H1 (cell line): ENCODE measurements around the gene APOBEC3G. TPM values are rescaled to one million over a fixed set of nuclear protein-coding genes. Genes with fewer than 3 reads are reported as not detected.

ENCODE experiments used
- CTCF ChIA-PET: fragments of 300-600 bp; sonication (Branson Sonifier 250); formaldehyde crosslinking; loops from one replicate; lab custom pipeline; 2021; ENCODE audit not compliant: partially characterized antibody; lab: Charles Lee
- POLR2A ChIA-PET: fragments of 300-600 bp; sonication (Branson Sonifier 250); formaldehyde crosslinking; loops from one replicate; lab custom pipeline; 2021; ENCODE audit warnings: inconsistent platforms; ENCODE audit not compliant: partially characterized antibody; lab: Charles Lee
- DNase-seq, 2 experiments: peaks; one replicate each; pipeline versions ENCODE4 v3.0.0 to v3.0.0-alpha.2; 2010 to 2022; ENCODE audit warnings: low spot score in 2 of 2, low read depth in 1 of 2, mixed read lengths in 1 of 2
- FAIRE-seq: peaks from 2 replicates; lab custom pipeline; 2011; peaks lifted over from hg19 to GRCh38; lab: Jason Lieb, UNC
- H2AFZ ChIP-seq: 2 replicates; pipeline ENCODE4 v1.8.1; 2012; ENCODE audit warnings: low read length, inconsistent platforms
- H2AK5ac ChIP-seq: 2 replicates; pipeline ENCODE4 v1.6.1; 2013; ENCODE audit warnings: low read depth, low read length
- H2BK120ac ChIP-seq: replicated peaks from 2 replicates; pipeline ENCODE3; 2013; ENCODE audit warnings: low read depth, low read length, inconsistent platforms
- H2BK12ac ChIP-seq: 2 replicates; pipeline ENCODE4 v1.6.1; 2013; ENCODE audit warnings: low read depth, low read length
- H2BK15ac ChIP-seq: 2 replicates; pipeline ENCODE4 v1.6.1; 2013; ENCODE audit warnings: low read length
- H2BK20ac ChIP-seq: 2 replicates; pipeline ENCODE4 v1.6.1; 2013; ENCODE audit warnings: low read length
- H2BK5ac ChIP-seq: 2 replicates; pipeline ENCODE4 v1.6.1; 2013; ENCODE audit warnings: low read depth, low read length
- H3K14ac ChIP-seq: 2 replicates; pipeline ENCODE4 v1.6.1; 2013; ENCODE audit warnings: inconsistent platforms; ENCODE audit not compliant: insufficient read length
- H3K18ac ChIP-seq: 2 replicates; pipeline ENCODE4 v1.6.1; 2013; ENCODE audit warnings: low read length; ENCODE audit errors: extremely low read depth
- H3K23ac ChIP-seq: 2 replicates; pipeline ENCODE4 v1.6.1; 2013; ENCODE audit warnings: inconsistent platforms; ENCODE audit not compliant: insufficient read length
- H3K23me2 ChIP-seq: 2 replicates; pipeline ENCODE4 v1.6.1; 2013; ENCODE audit warnings: low read depth, low read length
- H3K27ac ChIP-seq: 2 replicates; pipeline ENCODE4 v1.6.1; 2011; ENCODE audit warnings: low read depth, low read length, inconsistent platforms
- H3K27me3 ChIP-seq, 4 experiments: replicated peaks in 1 of 4; 1 replicate in 1 of 4; 2 replicates in 3 of 4; pipeline versions ENCODE4 v1.6.1 to v1.8.1; 2011 to 2013; ENCODE audit warnings: low read length in 3 of 4, mild to moderate bottlenecking in 3 of 4, inconsistent platforms in 2 of 4, mixed read lengths in 2 of 4, moderate library complexity in 1 of 4; ENCODE audit not compliant: control insufficient read depth in 3 of 4, insufficient read depth in 3 of 4; ENCODE audit errors: extremely low read depth in 1 of 4
- H3K36me3 ChIP-seq, 4 experiments: 2 replicates each; pipeline versions ENCODE4 v1.6.1 to v1.8.1; 2011 to 2013; ENCODE audit warnings: mild to moderate bottlenecking in 4 of 4, low read length in 3 of 4, moderate library complexity in 2 of 4, control low read depth in 1 of 4, inconsistent platforms in 1 of 4; ENCODE audit not compliant: insufficient read depth in 4 of 4, control insufficient read depth in 2 of 4
- H3K4ac ChIP-seq: replicated peaks from 2 replicates; pipeline ENCODE3; 2013; ENCODE audit warnings: low read length, low read depth, mixed read lengths, inconsistent platforms; ENCODE audit not compliant: insufficient read length
- H3K4me1 ChIP-seq, 4 experiments: replicated peaks in 1 of 4; 1 replicate in 1 of 4; 2 replicates in 3 of 4; pipeline versions ENCODE4 v1.6.1 to v1.8.1; 2011 to 2013; ENCODE audit warnings: low read length in 3 of 4, inconsistent platforms in 2 of 4, mixed read lengths in 1 of 4; ENCODE audit not compliant: insufficient read depth in 4 of 4, control insufficient read depth in 3 of 4
- H3K4me2 ChIP-seq, 2 experiments: 2 replicates each; pipeline versions ENCODE4 v1.6.1 to v1.8.1; 2011 to 2013; ENCODE audit warnings: low read depth in 2 of 2, low read length in 2 of 2, control low read depth in 1 of 2, inconsistent platforms in 1 of 2, mild to moderate bottlenecking in 1 of 2; ENCODE audit not compliant: insufficient read depth in 1 of 2
- H3K4me3 ChIP-seq, 4 experiments: fragments of 200-600, 300-600 bp in 1 of 4; sonication (generic), shearing (Covaris generic), sonication (Bioruptor Twin) in 1 of 4; 2 replicates each; pipeline versions ENCODE4 v1.5.1 to v1.8.1; 2011 to 2016; ENCODE audit warnings: low read length in 4 of 4, low read depth in 3 of 4, control low read depth in 2 of 4, inconsistent platforms in 2 of 4, mild to moderate bottlenecking in 2 of 4, mixed read lengths in 1 of 4, moderate library complexity in 1 of 4; ENCODE audit not compliant: insufficient read depth in 2 of 4; ENCODE audit errors: extremely low read depth in 1 of 4
- H3K56ac ChIP-seq: replicated peaks from 2 replicates; pipeline ENCODE3; 2013; ENCODE audit warnings: low read depth, mild to moderate bottlenecking, mixed read lengths, low read length, inconsistent platforms; ENCODE audit not compliant: insufficient read length
- H3K79me1 ChIP-seq: 2 replicates; pipeline ENCODE4 v1.6.1; 2013; ENCODE audit warnings: low read depth, low read length, control low read depth
- H3K79me2 ChIP-seq, 2 experiments: 2 replicates each; pipeline versions ENCODE4 v1.6.1 to v1.8.1; 2012 to 2013; ENCODE audit warnings: low read length in 2 of 2, mild to moderate bottlenecking in 2 of 2, inconsistent platforms in 1 of 2; ENCODE audit not compliant: insufficient read depth in 2 of 2, control insufficient read depth in 1 of 2
- H3K9ac ChIP-seq, 4 experiments: replicated peaks in 1 of 4; 1 replicate in 1 of 4; 2 replicates in 3 of 4; pipeline versions ENCODE4 v1.6.1 to v1.8.1; 2011 to 2013; ENCODE audit warnings: low read depth in 3 of 4, low read length in 3 of 4, control low read depth in 2 of 4, mild to moderate bottlenecking in 2 of 4, moderate library complexity in 2 of 4, inconsistent platforms in 1 of 4; ENCODE audit errors: extremely low read depth in 1 of 4
- H3K9me3 ChIP-seq, 2 experiments: 2 replicates each; pipeline versions ENCODE4 v1.6.1 to v1.8.1; 2012 to 2013; ENCODE audit warnings: mild to moderate bottlenecking in 2 of 2, moderate library complexity in 2 of 2, control low read depth in 1 of 2, inconsistent platforms in 1 of 2, low read depth in 1 of 2, low read length in 1 of 2, mixed read lengths in 1 of 2; ENCODE audit not compliant: insufficient read depth in 2 of 2
- H4K20me1 ChIP-seq, 2 experiments: replicated peaks in 1 of 2; 2 replicates each; pipeline versions ENCODE3 to v1.8.1; 2011 to 2013; ENCODE audit warnings: inconsistent platforms in 2 of 2, low read length in 2 of 2, mild to moderate bottlenecking in 1 of 2; ENCODE audit not compliant: insufficient read depth in 2 of 2, control insufficient read depth in 1 of 2
- H4K5ac ChIP-seq: 2 replicates; pipeline ENCODE4 v1.6.1; 2013; ENCODE audit warnings: low read length, low read depth, mixed read lengths, inconsistent platforms; ENCODE audit not compliant: insufficient read length
- H4K8ac ChIP-seq: 2 replicates; pipeline ENCODE4 v1.8.0; 2013; ENCODE audit warnings: mild to moderate bottlenecking, moderate library complexity, low read length, inconsistent platforms; ENCODE audit not compliant: insufficient read depth; ENCODE audit errors: extremely low read depth
- H4K91ac ChIP-seq: replicated peaks from 2 replicates; pipeline ENCODE3; 2013; ENCODE audit warnings: low read length, mixed read lengths, inconsistent platforms; ENCODE audit not compliant: insufficient read length
- BRCA1 ChIP-seq: IDR thresholded peaks from 2 replicates; pipeline ENCODE4 v1.6.1; 2012; ENCODE audit warnings: low read depth, low read length, improper control_type of control experiment
- E2F6 ChIP-seq: IDR thresholded peaks from 2 replicates; pipeline ENCODE4 v1.6.1; 2012; ENCODE audit warnings: inconsistent platforms
- HDAC6 ChIP-seq: IDR thresholded peaks from one replicate; pipeline ENCODE4 v1.7.1; 2012; ENCODE audit warnings: low read depth, mild to moderate bottlenecking, inconsistent platforms, low read length, moderate library complexity
- JUND ChIP-seq: IDR thresholded peaks from 2 replicates; pipeline ENCODE4 v1.6.1; 2011; ENCODE audit warnings: mild to moderate bottlenecking, improper control_type of control experiment, low read length
- KDM1A ChIP-seq: fragments of 200-600, 300-600 bp; sonication (generic); IDR thresholded peaks from 2 replicates; pipeline ENCODE4 v1.7.1; 2016; ENCODE audit warnings: mild to moderate bottlenecking, low read length, borderline replicate concordance
- KDM4A ChIP-seq: IDR thresholded peaks from one replicate; pipeline ENCODE4 v1.7.1; 2012; ENCODE audit warnings: low read depth, mild to moderate bottlenecking, moderate library complexity, low read length, inconsistent platforms; ENCODE audit not compliant: severe bottlenecking
- KDM5A ChIP-seq: fragments of 200-600 bp; IDR thresholded peaks from 2 replicates; pipeline ENCODE4 v1.7.1; 2012; ENCODE audit warnings: mild to moderate bottlenecking, low read length, inconsistent platforms, mixed read lengths
- MAX ChIP-seq: IDR thresholded peaks from 2 replicates; pipeline ENCODE4 v1.6.1; 2012; ENCODE audit warnings: inconsistent platforms
- RAD21 ChIP-seq, 2 experiments: IDR thresholded peaks in 1 of 2; conservative IDR thresholded peaks in 1 of 2; 2 replicates each; pipeline ENCODE4 v1.6.1; 2011; ENCODE audit warnings: low read depth in 2 of 2, low read length in 2 of 2, improper control_type of control experiment in 1 of 2, inconsistent platforms in 1 of 2, mild to moderate bottlenecking in 1 of 2, moderate library complexity in 1 of 2
- RFX5 ChIP-seq: IDR thresholded peaks from 2 replicates; pipeline ENCODE4 v1.6.1; 2011; ENCODE audit warnings: low read depth, low read length, improper control_type of control experiment, borderline replicate concordance
- SP4 ChIP-seq: IDR thresholded peaks from 2 replicates; pipeline ENCODE4 v1.6.1; 2012; ENCODE audit warnings: low read length, inconsistent platforms
- WGBS, 2 experiments: shearing (Covaris generic) in 1 of 2; methylation state at CpG; one replicate each; pipeline versions ENCODE4 v1.1.6 to v1.1.7; 2013 to 2015; ENCODE audit warnings: low lambda C conversion rate in 2 of 2, mixed read lengths in 2 of 2, inconsistent platforms in 1 of 2, low coverage in 1 of 2, missing lambda C conversion rate in 1 of 2; ENCODE audit not compliant: insufficient replicate concordance in 2 of 2, insufficient coverage in 1 of 2, insufficient read length in 1 of 2; ENCODE audit errors: extremely low coverage in 1 of 2, missing lambda C conversion rate in 1 of 2; 5-methylcytosine and 5-hydroxymethylcytosine counted together
- polyA plus RNA-seq, 7 experiments: library from polyadenylated mRNA; depleted of rRNA in 3 of 7; stranded (reverse) in 5 of 7; unstranded in 2 of 7; fragments of >200 nt in 5 of 7; fragments of 200-250 nt in 2 of 7; gene quantifications; 1 replicate in 5 of 7; 2 replicates in 1 of 7; 4 replicates in 1 of 7; pipeline versions ENCODE4 v1.2.1 to v1.2.3, GENCODE V29; 2011 to 2013; ENCODE audit warnings: missing spikeins in 2 of 7, mixed read lengths in 2 of 7
- total RNA-seq: library from RNA; stranded (reverse); fragmentation: NEBNext Ultra II Directional; extraction: Animal tissue kit (Norgen Biotek cat#: 25700); gene quantifications from 2 replicates; pipeline ENCODE4 v1.2.1, GENCODE V29; 2021

APOBEC3G gene
- total and polyA plus RNA-seq, 2 of the 8 experiments (the other 6 are each of a cell fraction or from before 2014, with no cell fraction given), result 1.7 to 2.0 TPM

GRCh38 chr22:39094717-39095389 is 17.8 kb downstream of the APOBEC3G start:
- no peak overlapping the region for H2AK5ac ChIP-seq
- no peak overlapping the region for H2BK20ac ChIP-seq
- H4K8ac ChIP-seq, result no peak overlapping the region
- H3K4ac ChIP-seq, result no peak overlapping the region
- no peaks in the 10 kb centered on the region for H3K79me2 ChIP-seq
- no peaks in the 10 kb centered on the region for H3K23me2 ChIP-seq
- no peak overlapping the region for H3K4me3 ChIP-seq
- no peak overlapping the region for H3K18ac ChIP-seq
- FAIRE-seq (no peak), DNase-seq (no peak)
- no peaks in the 10 kb centered on the region for H4K20me1 ChIP-seq
- H3K79me1 ChIP-seq, result no peaks in the 10 kb centered on the region
- peak overlapping the region; percentile 19; the same call in 1 of the 2 replicates for H2BK15ac ChIP-seq
- H2BK5ac ChIP-seq, result no peak overlapping the region
- no peak overlapping the region for H2AFZ ChIP-seq
- 84% methylated on average over 14 of the region's 14 CpGs; no CpG with 5 or more reads in 1 of the 2 experiments for whole genome bisulfite sequencing, 2 experiments
- no peak overlapping the region for H3K4me2 ChIP-seq
- H3K27ac ChIP-seq, result no peak overlapping the region
- CTCF ChIA-PET, result interaction anchor here (0.9 kb wide), 1 partner anchor 39 kb away, joined by 3 read pairs; no protein-coding TSS in a partner anchor
- H4K91ac ChIP-seq, result no peak overlapping the region
- no peak overlapping the region for H3K14ac ChIP-seq
- H2BK120ac ChIP-seq, result no peak overlapping the region
- H3K9ac ChIP-seq, result no peak overlapping the region
- H3K56ac ChIP-seq, result no peak overlapping the region
- H3K9me3 ChIP-seq, result no peaks in the 10 kb centered on the region
- peaks cover 0 to 15% (median 7%) of the 10 kb centered on the region in 4 experiments; a peak in 5 of 7 replicates for H3K4me1 ChIP-seq
- H3K27me3 ChIP-seq, result peaks cover 0 to 2% (median 0%) of the 10 kb centered on the region in 4 experiments; a peak in 2 of 7 replicates
- H3K36me3 ChIP-seq, result no peaks in the 10 kb centered on the region
- TF ChIP-seq E2F6 (no peak), SP4 (no peak), HDAC6 (no peak), RAD21 (IDR thresholded peaks at IDR 0.05 in 1 of 2, conservative IDR thresholded peaks at IDR 0.05 in 1 of 2; ENCODE audit: low read depth in 2 of 2, low read length in 2 of 2) (no peak), MAX (no peak), KDM1A (no peak), JUND (no peak), KDM4A (no peak), BRCA1 (no peak), RFX5 (no peak), KDM5A (no peak)
- TF ChIP-seq, all 59 proteins: peak for 0
- no peak overlapping the region for H2BK12ac ChIP-seq
- H3K23ac ChIP-seq, result no peak overlapping the region
- no peak overlapping the region for H4K5ac ChIP-seq
- POLR2A ChIA-PET, result interaction anchor here (0.6 kb wide), 1 partner anchor 54 kb away, joined by 3 read pairs; no protein-coding TSS in a partner anchor
